NCI-H1436 treated with DMSO at 0.1 percent for 48 hours (cell line): ENCODE measurements around the gene BCKDHB.

ENCODE experiments used
- DNase-seq: peaks from one replicate; lab custom pipeline; 2025; lab: John Stamatoyannopoulos, UW

The BCKDHB gene

GRCh38 chr6:80331974-80332373 lies 225.5 kb downstream of the BCKDHB start:
- no peak for DNase-seq

- DNase-seq = no peak
Observed at GRCh38 chr6:80333342-80333741, 226.9 kb downstream of the BCKDHB start.

DNA sequence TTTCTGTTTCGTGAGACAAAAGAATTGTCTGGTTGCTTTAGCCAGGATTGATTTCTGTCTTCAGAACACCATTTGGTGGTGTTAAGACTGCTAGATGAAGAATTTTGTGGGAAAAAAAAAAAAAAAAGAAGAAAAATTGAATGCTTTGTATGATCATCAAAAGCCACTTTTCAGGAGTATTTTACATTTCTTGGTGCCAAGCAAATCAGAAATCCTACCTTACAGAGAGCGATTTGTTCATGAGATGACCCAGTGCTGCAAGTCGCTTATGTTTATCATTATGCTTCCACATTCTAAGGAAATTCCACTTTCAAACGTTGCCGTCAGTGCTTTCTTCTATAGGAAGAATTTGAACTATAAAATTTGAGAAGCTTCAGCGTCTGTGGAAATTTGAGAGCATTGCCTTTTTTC lies 228.7 kb downstream of the BCKDHB start:
- no peak for DNase-seq

DNA sequence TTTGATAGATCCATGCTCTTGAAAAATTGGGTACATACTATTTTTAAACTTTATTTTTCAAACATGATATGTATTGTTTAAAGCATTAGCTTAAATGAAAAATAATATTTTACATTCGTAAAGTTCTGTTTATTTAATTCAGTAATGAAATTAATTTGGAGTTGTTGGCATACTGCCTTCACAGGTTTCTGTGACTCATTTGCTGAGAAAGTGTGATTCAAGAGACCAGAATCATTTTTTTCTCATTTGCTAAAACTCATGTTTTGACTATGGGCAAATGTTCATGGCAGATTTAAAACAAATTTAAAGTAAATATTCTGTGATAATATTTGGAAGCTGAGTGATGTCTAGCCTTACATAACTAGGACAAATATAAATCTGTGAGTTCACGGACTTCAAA lies 230.4 kb downstream of the BCKDHB start:
- no peak for DNase-seq

DNA sequence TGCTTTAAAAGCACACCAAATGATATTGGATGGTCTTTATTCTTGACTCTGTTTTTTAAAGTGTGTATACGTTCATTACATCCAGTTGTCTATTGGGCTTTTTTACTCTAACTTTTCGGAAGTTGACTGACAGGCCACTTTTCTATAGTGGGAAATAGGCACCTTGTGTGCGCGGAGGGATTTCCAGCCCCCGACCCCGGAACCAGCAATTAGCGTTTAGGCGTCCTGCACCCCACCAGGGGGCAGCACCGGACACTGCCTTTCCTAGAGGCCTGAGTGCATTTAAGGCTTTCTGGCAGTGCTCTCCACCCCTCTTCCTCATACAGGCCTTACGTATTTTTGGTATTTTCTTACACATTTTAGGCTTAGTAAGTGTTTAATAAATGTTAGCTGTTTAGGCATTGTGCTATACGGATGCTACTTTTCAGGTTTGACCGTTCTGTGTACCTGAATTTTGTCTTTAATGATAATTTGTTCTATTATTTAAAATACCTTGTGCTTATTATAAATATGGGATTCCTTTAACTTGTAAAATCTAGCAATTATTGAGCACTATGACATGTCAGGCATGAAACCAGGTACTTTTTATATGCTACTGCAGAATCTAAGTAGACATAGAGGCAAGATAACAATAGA lies 231.8 kb downstream of the BCKDHB start:
- no peak for DNase-seq

- DNase-seq = no peak
Observed at GRCh38 chr6:80339421-80339820, 232.9 kb downstream of the BCKDHB start.

- DNase-seq = no peak
Observed at GRCh38 chr6:80340280-80340679, 233.8 kb downstream of the BCKDHB start.

DNA sequence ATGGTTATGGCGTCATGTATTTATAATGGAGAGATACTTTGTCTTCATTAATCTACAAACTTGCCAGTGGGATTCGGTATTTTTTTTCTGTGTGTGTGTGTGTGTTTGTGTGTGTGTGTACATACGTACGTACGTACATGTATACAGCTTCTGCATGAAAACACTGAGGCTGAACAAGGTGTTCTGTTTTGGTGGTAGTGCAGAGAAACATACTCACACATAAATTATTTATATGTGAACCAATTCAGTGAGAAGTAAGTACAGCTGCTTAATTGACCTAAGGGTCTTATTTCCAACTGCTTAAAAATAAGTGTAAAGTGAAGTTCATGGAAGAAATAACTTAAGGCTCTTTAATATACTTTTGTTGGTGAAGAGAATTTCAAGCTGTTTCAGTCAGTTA lies 234.2 kb downstream of the BCKDHB start:
- no peak for DNase-seq

GRCh38 chr6:80341330-80341729 lies 234.9 kb downstream of the BCKDHB start:
- DNase-seq = no peak

GRCh38 chr6:80343511-80343910 lies 237.0 kb downstream of the BCKDHB start:
- no peak for DNase-seq

DNA sequence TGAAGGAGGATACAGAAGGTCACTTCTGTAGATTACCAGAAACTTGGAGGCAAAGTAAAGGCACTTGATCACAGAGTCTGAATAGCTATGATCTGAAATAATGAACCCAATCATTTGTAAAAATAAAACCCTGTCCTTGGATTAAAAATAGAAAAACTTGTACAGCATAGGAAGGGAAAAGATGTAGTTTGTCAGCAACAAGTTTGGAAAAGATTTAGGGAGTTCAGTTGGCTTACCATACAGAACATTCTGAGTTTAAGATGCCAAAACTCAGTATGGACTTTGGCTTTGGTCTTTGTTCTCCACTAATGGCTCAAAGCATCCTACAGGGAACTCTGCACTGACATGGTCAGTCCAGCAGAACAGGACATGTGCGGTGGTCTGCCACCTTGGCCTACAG lies 240.6 kb downstream of the BCKDHB start:
- no peak for DNase-seq

GRCh38 chr6:80348263-80348662 lies 241.8 kb downstream of the BCKDHB start:
- DNase-seq = no peak

- DNase-seq = no peak
Observed at GRCh38 chr6:80356000-80356399, 249.5 kb downstream of the BCKDHB start.

- DNase-seq = no peak
Observed at GRCh38 chr6:80356545-80356944, 250.1 kb downstream of the BCKDHB start.

DNA sequence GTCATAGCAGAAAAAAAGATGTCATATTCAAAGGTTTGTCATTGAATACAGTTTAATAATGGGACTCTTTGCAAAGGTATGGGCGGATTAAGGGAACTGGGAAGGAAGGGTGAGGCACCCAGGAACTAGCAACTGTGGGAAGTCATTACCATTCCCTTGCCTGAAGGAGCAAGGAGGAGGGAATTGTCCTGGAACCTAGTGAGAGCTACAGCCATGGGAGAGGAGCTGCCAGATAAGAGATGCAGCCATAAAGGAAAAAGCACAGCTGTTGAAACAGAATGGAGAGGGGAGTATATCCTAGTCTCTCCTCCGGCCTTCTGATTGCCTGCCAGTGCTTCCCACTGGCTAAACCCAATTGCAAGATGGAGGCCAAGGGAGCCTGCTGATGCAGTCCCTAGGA lies 250.6 kb downstream of the BCKDHB start:
- DNase-seq = no peak

GRCh38 chr6:80357674-80358073 lies 251.2 kb downstream of the BCKDHB start:
- DNase-seq = no peak

- DNase-seq = no peak
Observed at GRCh38 chr6:80363501-80364122, 257.1 kb downstream of the BCKDHB start.

- no peak for DNase-seq
Observed at GRCh38 chr6:80364149-80364548, 257.7 kb downstream of the BCKDHB start.

DNA sequence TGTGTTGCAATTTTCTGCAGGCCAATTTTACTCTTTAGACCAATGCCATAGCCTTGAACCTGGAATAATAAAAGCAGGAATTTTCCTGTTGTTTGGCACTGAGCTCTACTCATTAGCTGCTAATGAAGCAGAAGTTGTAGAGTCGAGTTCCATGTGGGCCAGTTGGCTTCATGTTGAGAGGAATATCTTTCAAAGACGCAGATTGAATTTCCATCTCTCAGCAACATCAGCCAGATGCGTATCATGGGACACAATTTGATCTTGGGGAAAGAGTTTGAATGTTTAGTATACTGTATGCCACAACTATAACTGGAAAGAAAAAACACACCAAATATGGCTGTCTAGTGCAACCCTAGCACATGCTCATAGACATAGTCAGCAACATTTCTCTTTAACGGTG lies 259.6 kb downstream of the BCKDHB start:
- DNase-seq = no peak

DNA sequence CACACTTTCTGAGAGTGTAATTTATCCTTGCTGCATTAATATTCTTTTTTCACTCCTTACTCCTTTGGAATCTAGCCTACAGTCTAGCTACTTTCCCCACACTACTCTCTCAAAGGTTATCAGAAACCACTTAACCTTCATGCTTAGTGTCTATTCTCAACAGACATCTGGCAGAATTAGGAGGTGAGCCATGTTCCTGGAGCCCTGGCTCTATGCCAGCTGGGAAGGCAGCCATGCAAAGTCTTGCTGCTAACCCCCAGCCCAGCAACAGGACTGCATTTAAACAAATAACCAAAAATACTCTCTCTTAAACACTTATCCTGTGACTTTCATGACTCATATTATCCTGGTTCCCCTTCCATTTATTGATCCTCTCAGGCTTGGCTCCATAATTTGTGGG lies 260.2 kb downstream of the BCKDHB start:
- no peak for DNase-seq

GRCh38 chr6:80376411-80376810 lies 269.9 kb downstream of the BCKDHB start:
- no peak for DNase-seq

- no peak for DNase-seq
Observed at GRCh38 chr6:80380566-80380965, 274.1 kb downstream of the BCKDHB start.

GRCh38 chr6:80382811-80383210 lies 276.3 kb downstream of the BCKDHB start:
- no peak for DNase-seq

- DNase-seq = no peak
Observed at GRCh38 chr6:80388507-80388906, 282.0 kb downstream of the BCKDHB start.
